ENCODE data around the gene RBL2. TPM values are rescaled to one million over a fixed set of nuclear protein-coding genes. Genes with fewer than 3 reads are reported as not detected.

RBL2 gene
- total RNA-seq, 4 donors from 2014 or later = 31.8 to 88.1 (median 45.3) TPM

DNA sequence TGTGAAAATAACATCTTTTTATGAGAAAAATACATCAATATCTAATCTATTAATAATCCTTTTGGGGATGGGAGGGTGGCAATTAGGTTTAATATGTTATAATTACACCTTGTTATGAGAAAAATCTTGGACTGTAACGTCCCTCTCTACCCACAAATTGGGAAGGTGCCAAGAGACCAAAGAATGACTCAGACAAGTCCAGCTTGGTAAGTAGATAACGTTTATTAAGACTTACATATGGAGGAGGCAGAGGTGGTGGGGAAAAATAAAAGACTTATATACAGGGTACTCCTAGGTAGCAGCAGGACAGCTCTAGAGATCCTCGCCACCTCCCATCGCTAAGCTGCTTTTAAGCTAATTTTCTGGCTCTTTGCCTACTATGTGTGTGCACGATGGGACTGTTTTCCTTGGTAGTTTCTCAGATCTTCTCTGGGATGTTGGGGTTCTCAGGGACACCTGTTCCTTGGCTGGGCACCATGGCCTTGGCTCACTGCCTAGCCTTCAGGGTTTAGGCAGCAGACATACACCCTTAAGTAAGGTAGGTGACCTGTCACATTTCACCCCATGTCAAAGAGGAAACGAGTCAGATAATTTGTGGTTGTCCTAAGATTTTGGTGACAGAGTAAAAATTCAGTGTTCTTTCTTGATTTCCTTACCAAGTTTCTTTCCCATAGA, 31.5 kb downstream of the RBL2 start:
- no peak for DNase-seq
- no peak overlapping the region for H3K27ac ChIP-seq
- TF ChIP-seq POLR2A (IDR thresholded peaks at IDR 0.05) = no peak
- TF ChIP-seq, protein P1, sequence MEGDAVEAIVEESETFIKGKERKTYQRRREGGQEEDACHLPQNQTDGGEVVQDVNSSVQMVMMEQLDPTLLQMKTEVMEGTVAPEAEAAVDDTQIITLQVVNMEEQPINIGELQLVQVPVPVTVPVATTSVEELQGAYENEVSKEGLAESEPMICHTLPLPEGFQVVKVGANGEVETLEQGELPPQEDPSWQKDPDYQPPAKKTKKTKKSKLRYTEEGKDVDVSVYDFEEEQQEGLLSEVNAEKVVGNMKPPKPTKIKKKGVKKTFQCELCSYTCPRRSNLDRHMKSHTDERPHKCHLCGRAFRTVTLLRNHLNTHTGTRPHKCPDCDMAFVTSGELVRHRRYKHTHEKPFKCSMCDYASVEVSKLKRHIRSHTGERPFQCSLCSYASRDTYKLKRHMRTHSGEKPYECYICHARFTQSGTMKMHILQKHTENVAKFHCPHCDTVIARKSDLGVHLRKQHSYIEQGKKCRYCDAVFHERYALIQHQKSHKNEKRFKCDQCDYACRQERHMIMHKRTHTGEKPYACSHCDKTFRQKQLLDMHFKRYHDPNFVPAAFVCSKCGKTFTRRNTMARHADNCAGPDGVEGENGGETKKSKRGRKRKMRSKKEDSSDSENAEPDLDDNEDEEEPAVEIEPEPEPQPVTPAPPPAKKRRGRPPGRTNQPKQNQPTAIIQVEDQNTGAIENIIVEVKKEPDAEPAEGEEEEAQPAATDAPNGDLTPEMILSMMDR (IDR thresholded peaks at IDR 0.05) = no peak
- intact Hi-C loops (cut with DNase I) = no loop called here
- H3K9me3 ChIP-seq = no peaks in the 10 kb centered on the region
- peaks cover 5 to 98% (median 38%) of the 10 kb centered on the region in 3 donors for H3K36me3 ChIP-seq
- no peaks in the 10 kb centered on the region for H3K27me3 ChIP-seq
- no peak overlapping the region for H3K4me3 ChIP-seq
- no peaks in the 10 kb centered on the region for H3K4me1 ChIP-seq
- 61 to 69% methylated on average over 6 of the region's 6 CpGs for WGBS, 2 donors

DNA sequence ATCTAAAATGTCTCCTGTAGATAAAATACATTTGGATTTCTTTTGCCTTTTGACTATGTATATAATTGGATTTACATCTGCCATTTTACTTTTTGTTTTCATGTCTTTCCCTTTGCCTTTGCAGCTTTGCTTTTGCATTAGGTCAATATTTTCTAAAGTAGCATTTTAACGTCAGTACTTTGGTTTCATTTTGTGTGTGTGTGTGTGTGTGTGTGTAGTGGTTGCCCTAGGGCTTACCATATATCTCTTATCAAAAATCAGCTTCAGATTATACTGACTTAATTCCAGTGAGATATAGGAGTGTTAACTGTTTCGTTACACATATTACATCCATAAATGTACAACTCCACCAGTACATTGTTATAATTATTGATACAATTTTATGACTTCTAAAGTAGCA, 42.6 kb downstream of the RBL2 start:
- no peak overlapping the region for H3K4me3 ChIP-seq
- no peaks in the 10 kb centered on the region for H3K4me1 ChIP-seq
- intact Hi-C loops (cut with DNase I) = no loop called here
- H3K27ac ChIP-seq = no peak overlapping the region
- H3K36me3 ChIP-seq = peaks cover 2 to 100% (median 16%) of the 10 kb centered on the region in 3 donors
- H3K27me3 ChIP-seq = no peaks in the 10 kb centered on the region
- no peak for DNase-seq
- no peaks in the 10 kb centered on the region for H3K9me3 ChIP-seq
- TF ChIP-seq POLR2A (IDR thresholded peaks at IDR 0.05) = no peak
- TF ChIP-seq, protein P1 (IDR thresholded peaks at IDR 0.05) = no peak
- WGBS, 2 donors = 83 to 86% methylated on average over 2 of the region's 2 CpGs

DNA sequence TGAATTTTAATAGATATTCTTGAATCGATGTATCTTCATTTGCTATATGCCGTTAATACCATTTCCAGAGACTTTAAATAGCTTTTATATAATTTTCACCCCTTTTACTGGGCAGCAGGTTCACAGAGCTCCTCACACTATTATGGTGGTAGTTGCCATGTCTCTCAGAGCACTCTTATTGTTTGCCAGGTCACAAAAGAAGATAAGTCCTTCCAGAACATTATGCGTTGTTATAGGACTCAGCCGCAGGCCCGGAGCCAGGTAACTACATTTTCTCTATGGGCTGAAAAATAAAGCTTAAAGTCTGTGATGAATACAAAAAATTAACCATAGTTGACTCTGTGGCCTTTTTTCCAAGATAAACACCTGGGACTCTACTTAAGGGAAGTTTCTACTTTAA, 44.7 kb downstream of the RBL2 start:
- Histone ChIP-seq H3K27me3 (no peaks in the 10 kb centered on the region), H3K36me3 (peaks cover 0 to 100% (median 27%) of the 10 kb centered on the region in 3 donors), H3K4me3 (no peak overlapping the region), H3K9me3 (no peaks in the 10 kb centered on the region), H3K4me1 (no peaks in the 10 kb centered on the region), H3K27ac (no peak overlapping the region)
- 95 to 96% methylated on average over 5 of the region's 5 CpGs for WGBS, 2 donors
- no peak for DNase-seq
- no peak for TF ChIP-seq POLR2A (IDR thresholded peaks at IDR 0.05)
- intact Hi-C loops (cut with DNase I) = no loop called here

DNA sequence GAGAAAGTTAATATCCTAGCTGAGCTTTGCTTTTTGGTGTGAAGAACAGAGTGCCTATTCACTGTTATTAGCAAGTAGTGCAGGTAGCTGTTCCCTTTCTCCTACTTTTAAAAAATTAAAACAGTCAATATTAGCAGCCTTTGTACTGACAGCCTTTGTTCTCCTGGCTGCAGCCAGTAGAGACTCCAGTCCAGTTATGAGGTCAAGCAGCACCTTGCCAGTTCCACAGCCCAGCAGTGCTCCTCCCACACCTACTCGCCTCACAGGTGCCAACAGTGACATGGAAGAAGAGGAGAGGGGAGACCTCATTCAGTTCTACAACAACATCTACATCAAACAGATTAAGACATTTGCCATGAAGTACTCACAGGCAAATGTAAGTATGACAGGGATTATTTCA, 46.1 kb downstream of the RBL2 start:
- Histone ChIP-seq H3K4me1 (no peaks in the 10 kb centered on the region), H3K9me3 (no peaks in the 10 kb centered on the region), H3K27me3 (no peaks in the 10 kb centered on the region), H3K27ac (no peak overlapping the region), H3K36me3 (peaks cover 0 to 100% (median 27%) of the 10 kb centered on the region in 3 donors), H3K4me3 (no peak overlapping the region)
- intact Hi-C loops (cut with DNase I) = no loop called here
- no peak for DNase-seq
- no peak for TF ChIP-seq POLR2A (IDR thresholded peaks at IDR 0.05)
- TF ChIP-seq, protein P1 (IDR thresholded peaks at IDR 0.05) = no peak
- WGBS, 2 donors = 100% methylated on average over 1 of the region's 1 CpG

DNA sequence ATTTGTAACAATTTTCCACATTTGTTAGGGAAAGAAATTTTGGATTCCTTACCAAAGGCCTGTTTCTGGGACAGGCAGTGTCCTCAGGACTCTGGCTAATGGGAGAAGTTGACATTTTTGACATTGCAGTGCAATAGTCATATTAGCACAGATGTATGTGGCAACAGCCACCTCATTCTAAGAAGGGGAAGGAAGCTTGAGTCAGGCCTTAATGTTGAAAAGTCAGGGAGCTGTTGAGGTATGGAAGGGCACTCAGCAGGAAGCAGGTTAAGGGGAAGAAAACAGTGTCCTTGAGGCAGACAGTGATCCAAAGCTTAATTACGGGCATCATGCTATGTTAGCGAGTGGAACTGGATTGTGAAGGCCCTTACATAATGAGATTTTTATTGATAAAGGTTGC, 47.9 kb downstream of the RBL2 start:
- Histone ChIP-seq H3K4me3 (no peak overlapping the region), H3K27ac (no peak overlapping the region), H3K27me3 (no peaks in the 10 kb centered on the region), H3K4me1 (no peaks in the 10 kb centered on the region), H3K36me3 (peaks cover 0 to 100% (median 34%) of the 10 kb centered on the region in 3 donors), H3K9me3 (no peaks in the 10 kb centered on the region)
- WGBS, 2 donors = 87 to 94% methylated on average over 2 of the region's 2 CpGs
- TF ChIP-seq, protein P1 (IDR thresholded peaks at IDR 0.05) = no peak
- no peak for TF ChIP-seq POLR2A (IDR thresholded peaks at IDR 0.05)
- no peak for DNase-seq
- intact Hi-C loops (cut with DNase I) = no loop called here
